MM.1S (cell line): ENCODE data around the gene SPTLC1.
"Not testable (repeated sequence)": the region's sequence is repeated elsewhere in the genome, so short reads cannot be mapped to it uniquely, and the experiment has no call there.

Experiments used
- DNase-seq: peaks from one replicate; pipeline ENCODE4 v3.0.0-alpha.2; 2015
- H2AFZ ChIP-seq: fragments of 300-600 bp; sonication (generic); 2 replicates; pipeline ENCODE4 v1.6.0; 2016; ENCODE audit warnings: antibody characterized with exemption, low read length
- H3F3A ChIP-seq: fragments of 300-600 bp; sonication (generic); 2 replicates; pipeline ENCODE4 v1.6.1; 2016; ENCODE audit warnings: mild to moderate bottlenecking, antibody characterized with exemption, low read length, moderate library complexity, mixed read lengths; ENCODE audit not compliant: insufficient read depth
- H3K27ac ChIP-seq: fragments of 300-600 bp; sonication (generic); 2 replicates; pipeline ENCODE4 v1.5.1; 2016; ENCODE audit warnings: mild to moderate bottlenecking, low read length
- H3K27me3 ChIP-seq: fragments of 300-600 bp; sonication (generic); replicated peaks from 2 replicates; pipeline ENCODE4 v1.6.0; 2016; ENCODE audit warnings: low read length; ENCODE audit not compliant: insufficient read depth
- H3K36me3 ChIP-seq: fragments of 300-600 bp; sonication (generic); replicated peaks from 2 replicates; pipeline ENCODE4 v1.6.1; 2016; ENCODE audit warnings: mild to moderate bottlenecking, low read length, mixed read lengths; ENCODE audit not compliant: insufficient read depth
- H3K4me1 ChIP-seq: fragments of 300-600 bp; sonication (generic); 2 replicates; pipeline ENCODE4 v1.6.1; 2016; ENCODE audit warnings: low read length, mixed read lengths
- H3K4me2 ChIP-seq: fragments of 300-600 bp; sonication (generic); 2 replicates; pipeline ENCODE4 v1.6.0; 2016; ENCODE audit warnings: low read depth, low read length
- H3K4me3 ChIP-seq: fragments of 300-600 bp; sonication (generic); 2 replicates; pipeline ENCODE4 v1.5.1; 2016; ENCODE audit warnings: low read length, mixed read lengths
- H3K79me2 ChIP-seq: fragments of 300-600 bp; sonication (generic); 2 replicates; pipeline ENCODE4 v1.6.1; 2016; ENCODE audit warnings: mixed run types, low read length, mixed read lengths
- H3K9ac ChIP-seq: fragments of 300-600 bp; sonication (generic); 2 replicates; pipeline ENCODE4 v1.6.1; 2016; ENCODE audit warnings: low read length, mixed read lengths
- H3K9me2 ChIP-seq: fragments of 300-600 bp; sonication (generic); replicated peaks from 2 replicates; pipeline ENCODE4 v1.6.1; 2016; ENCODE audit warnings: mild to moderate bottlenecking, low read length, mixed read lengths; ENCODE audit not compliant: insufficient read depth
- H3K9me3 ChIP-seq: fragments of 300-600 bp; sonication (generic); replicated peaks from 2 replicates; pipeline ENCODE4 v1.6.1; 2016; ENCODE audit warnings: mild to moderate bottlenecking, low read length, mixed read lengths; ENCODE audit not compliant: insufficient read depth
- H4K20me1 ChIP-seq: fragments of 300-600 bp; sonication (generic); 2 replicates; pipeline ENCODE4 v1.6.1; 2016; ENCODE audit warnings: mild to moderate bottlenecking, low read length, moderate library complexity, mixed read lengths; ENCODE audit not compliant: insufficient read depth
- CTCF ChIP-seq: fragments of 300-600 bp; sonication (generic); IDR thresholded peaks from 2 replicates; pipeline ENCODE4 v1.5.1; 2016; ENCODE audit warnings: antibody characterized with exemption, low read length, mixed read lengths
- EZH2 ChIP-seq: fragments of 300-600 bp; sonication (generic); optimal IDR thresholded peaks from 2 replicates; pipeline ENCODE3; 2017; ENCODE audit warnings: low read depth, mild to moderate bottlenecking, antibody characterized with exemption, low read length, mixed read lengths
- EZH2phosphoT487 ChIP-seq: fragments of 300-600 bp; sonication (generic); IDR thresholded peaks from 2 replicates; pipeline ENCODE4 v1.6.1; 2018; ENCODE audit warnings: antibody characterized with exemption, low read length

Gene SPTLC1

GRCh38 chr9:92010705-92011536 is 104.3 kb downstream of the SPTLC1 start:
- H2AFZ ChIP-seq, result no peak overlapping the region
- no peaks in the 10 kb centered on the region for H4K20me1 ChIP-seq
- H3K4me2 ChIP-seq, result no peak overlapping the region
- no peak overlapping the region for H3K27ac ChIP-seq
- no peaks in the 10 kb centered on the region for H3K4me1 ChIP-seq
- no peak overlapping the region for H3K9ac ChIP-seq
- no peaks in the 10 kb centered on the region for H3K9me3 ChIP-seq
- H3K4me3 ChIP-seq, result no peak overlapping the region
- no peaks in the 10 kb centered on the region for H3F3A ChIP-seq
- no peak for DNase-seq
- no peaks in the 10 kb centered on the region for H3K9me2 ChIP-seq
- TF ChIP-seq EZH2, result no peak
- TF ChIP-seq EZH2phosphoT487, result no peak
- no peak for TF ChIP-seq CTCF
- H3K27me3 ChIP-seq, result no peaks in the 10 kb centered on the region
- no peaks in the 10 kb centered on the region for H3K79me2 ChIP-seq
- H3K36me3 ChIP-seq, result no peaks in the 10 kb centered on the region

- H3K4me2 ChIP-seq, H2AFZ ChIP-seq, H3K79me2 ChIP-seq, H3K27me3 ChIP-seq, H3F3A ChIP-seq, H3K36me3 ChIP-seq, H3K9ac ChIP-seq, H3K27ac ChIP-seq, H4K20me1 ChIP-seq, DNase-seq, H3K9me2 ChIP-seq, H3K4me1 ChIP-seq, H3K4me3 ChIP-seq, H3K9me3 ChIP-seq: not testable (repeated sequence)
Measured at GRCh38 chr9:92010253-92010652, 105.0 kb downstream of the SPTLC1 start.

- no peak for TF ChIP-seq EZH2
- no peak for TF ChIP-seq CTCF
- TF ChIP-seq EZH2phosphoT487, result no peak
- H3K9me3 ChIP-seq, result no peaks in the 10 kb centered on the region
- no peak overlapping the region for H3K4me3 ChIP-seq
- no peak overlapping the region for H2AFZ ChIP-seq
- H3K27me3 ChIP-seq, result no peaks in the 10 kb centered on the region
- no peak for DNase-seq
- H3K27ac ChIP-seq, result no peak overlapping the region
- no peaks in the 10 kb centered on the region for H3K4me1 ChIP-seq
- H3K9ac ChIP-seq, result no peak overlapping the region
- H3K36me3 ChIP-seq, result no peaks in the 10 kb centered on the region
- no peaks in the 10 kb centered on the region for H3F3A ChIP-seq
- no peaks in the 10 kb centered on the region for H4K20me1 ChIP-seq
- H3K4me2 ChIP-seq, result no peak overlapping the region
- no peaks in the 10 kb centered on the region for H3K79me2 ChIP-seq
- H3K9me2 ChIP-seq, result no peaks in the 10 kb centered on the region
Measured at GRCh38 chr9:92008041-92008440, 107.2 kb downstream of the SPTLC1 start.

GRCh38 chr9:92004045-92004392 is 111.2 kb downstream of the SPTLC1 start:
- H3K9me3 ChIP-seq, result no peaks in the 10 kb centered on the region
- H3K36me3 ChIP-seq, result no peaks in the 10 kb centered on the region
- H3K79me2 ChIP-seq, result no peaks in the 10 kb centered on the region
- H3K27me3 ChIP-seq, result no peaks in the 10 kb centered on the region
- no peak for DNase-seq
- no peaks in the 10 kb centered on the region for H4K20me1 ChIP-seq
- TF ChIP-seq EZH2phosphoT487 (no peak), EZH2 (no peak), CTCF (no peak)
- no peak overlapping the region for H3K9ac ChIP-seq
- H3K4me3 ChIP-seq, result no peak overlapping the region
- H3F3A ChIP-seq, result no peaks in the 10 kb centered on the region
- no peak overlapping the region for H3K27ac ChIP-seq
- no peaks in the 10 kb centered on the region for H3K9me2 ChIP-seq
- no peak overlapping the region for H3K4me2 ChIP-seq
- no peaks in the 10 kb centered on the region for H3K4me1 ChIP-seq
- H2AFZ ChIP-seq, result no peak overlapping the region
